HUES64 (cell line): Measurements from ENCODE around the gene CSNK1D.
"Not testable (repeated sequence)": the region's sequence is repeated elsewhere in the genome, so short reads cannot be mapped to it uniquely, and the experiment has no call there.

Experiments used
- H3K27ac ChIP-seq: 2 replicates; pipeline ENCODE4 v1.7.0; 2013; ENCODE audit warnings: low read depth, low read length, inconsistent platforms
- H3K27me3 ChIP-seq: 2 replicates; pipeline ENCODE4 v1.6.1; 2013; ENCODE audit warnings: mild to moderate bottlenecking, low read length; ENCODE audit not compliant: insufficient read depth
- H3K36me3 ChIP-seq: 2 replicates; pipeline ENCODE4 v1.6.1; 2013; ENCODE audit warnings: mild to moderate bottlenecking, low read length; ENCODE audit not compliant: insufficient read depth
- H3K4me1 ChIP-seq: 2 replicates; pipeline ENCODE4 v1.6.1; 2013; ENCODE audit warnings: mild to moderate bottlenecking, low read length, moderate library complexity; ENCODE audit not compliant: insufficient read depth
- H3K4me3 ChIP-seq: 2 replicates; pipeline ENCODE4 v1.5.1; 2013; ENCODE audit warnings: mild to moderate bottlenecking, low read length, moderate library complexity
- H3K9ac ChIP-seq: 2 replicates; pipeline ENCODE4 v1.6.1; 2013; ENCODE audit warnings: mild to moderate bottlenecking, low read depth, low read length
- H3K9me3 ChIP-seq: 2 replicates; pipeline ENCODE4 v1.6.1; 2013; ENCODE audit warnings: low read depth, low read length; ENCODE audit not compliant: insufficient read depth
- WGBS: fragments of 150-250, 120-280 bp; methylation state at CpG from one replicate; pipeline ENCODE4 v1.1.7; 2013; ENCODE audit warnings: missing lambda C conversion rate; 5-methylcytosine and 5-hydroxymethylcytosine counted together

Gene CSNK1D

GRCh38 chr17:82266142-82266541 lies 7.4 kb downstream of the CSNK1D start:
- WGBS = 94% methylated on average over 10 of the region's 10 CpGs
- H3K36me3 ChIP-seq = peaks cover 71% of the 10 kb centered on the region
- 0 out of 2 replicates have a peak, but pooled peaks cover 3% of the 10 kb centered on the region for H3K4me1 ChIP-seq
- H3K9ac ChIP-seq = no peak overlapping the region
- no peaks in the 10 kb centered on the region for H3K27me3 ChIP-seq
- no peak overlapping the region for H3K4me3 ChIP-seq
- no peaks in the 10 kb centered on the region for H3K9me3 ChIP-seq
- H3K27ac ChIP-seq = no peak overlapping the region

- WGBS = 95% methylated on average over 9 of the region's 9 CpGs
- Histone ChIP-seq H3K27me3 (no peaks in the 10 kb centered on the region), H3K4me3 (no peak overlapping the region), H3K9ac (no peak overlapping the region), H3K9me3 (no peaks in the 10 kb centered on the region), H3K27ac (no peak overlapping the region), H3K4me1 (0 out of 2 replicates have a peak, but pooled peaks cover 3% of the 10 kb centered on the region), H3K36me3 (peaks cover 83% of the 10 kb centered on the region)
Observed at GRCh38 chr17:82263641-82264040, 9.9 kb downstream of the CSNK1D start.

GRCh38 chr17:82262344-82262743 lies 11.2 kb downstream of the CSNK1D start:
- Histone ChIP-seq H3K9me3 (no peaks in the 10 kb centered on the region), H3K4me3 (no peak overlapping the region), H3K4me1 (no peaks in the 10 kb centered on the region), H3K27ac (no peak overlapping the region), H3K36me3 (peaks cover 93% of the 10 kb centered on the region), H3K27me3 (no peaks in the 10 kb centered on the region), H3K9ac (no peak overlapping the region)
- 94% methylated on average over 4 of the region's 4 CpGs for WGBS

- H3K36me3 ChIP-seq = peaks cover 97% of the 10 kb centered on the region
- H3K27ac ChIP-seq = not testable (repeated sequence)
- 95% methylated on average over 8 of the region's 8 CpGs for WGBS
Observed at GRCh38 chr17:82259972-82260961, 13.2 kb downstream of the CSNK1D start.

DNA sequence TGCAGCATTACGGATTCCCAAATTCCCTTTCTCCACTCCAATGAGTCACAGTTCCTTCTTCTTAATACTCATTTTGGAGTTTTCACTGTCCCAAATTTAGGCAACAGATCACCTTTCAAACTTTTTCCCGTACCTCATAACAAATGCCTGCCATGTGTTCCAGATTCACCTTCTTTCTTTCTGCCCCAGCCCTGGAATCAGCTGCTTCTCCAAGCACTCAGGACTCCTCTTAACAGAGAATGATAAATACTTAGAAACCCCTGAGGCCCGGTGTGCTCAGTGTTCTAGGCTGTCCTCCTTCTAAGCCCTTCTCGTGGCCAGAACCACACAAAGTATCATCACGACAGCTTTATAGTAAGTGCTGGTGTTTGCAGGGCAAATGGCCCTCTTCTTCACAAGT lies 14.9 kb downstream of the CSNK1D start:
- H3K27ac ChIP-seq = no peak overlapping the region

More at GRCh38 chr17:82259972-82260961, 13.2 kb downstream of the CSNK1D start:
- H3K9ac ChIP-seq, H3K9me3 ChIP-seq, H3K27me3 ChIP-seq, H3K4me1 ChIP-seq, H3K4me3 ChIP-seq: not testable (repeated sequence)

DNA sequence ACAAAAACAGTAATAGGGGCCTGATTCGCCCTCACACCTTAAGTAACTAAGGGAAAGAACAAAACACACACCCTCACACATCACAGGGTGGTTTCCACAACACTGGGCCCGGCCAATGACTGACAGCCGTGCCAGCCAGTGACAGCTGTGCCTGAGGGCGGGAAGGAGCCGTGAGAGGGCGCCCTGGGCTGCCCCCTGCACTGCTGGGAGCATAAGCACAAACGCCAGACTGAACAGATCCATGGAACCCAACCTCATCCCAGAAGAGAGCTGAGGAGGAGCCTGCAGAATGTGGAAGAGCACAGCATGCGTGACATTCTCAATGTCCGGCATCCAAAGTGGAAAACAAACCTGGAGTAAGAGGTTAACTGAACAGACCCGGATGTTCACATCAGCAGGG lies 16.0 kb downstream of the CSNK1D start:
- Histone ChIP-seq H3K9me3 (no peaks in the 10 kb centered on the region), H3K4me3 (no peak overlapping the region), H3K27ac (no peak overlapping the region), H3K4me1 (no peaks in the 10 kb centered on the region), H3K9ac (no peak overlapping the region), H3K36me3 (peaks cover 85% of the 10 kb centered on the region), H3K27me3 (no peaks in the 10 kb centered on the region)
- WGBS = 91% methylated on average over 10 of the region's 10 CpGs

More for the DNA sequence above, 14.9 kb downstream of the CSNK1D start:
- Histone ChIP-seq H3K9ac (no peak overlapping the region), H3K36me3 (peaks cover 85% of the 10 kb centered on the region), H3K4me1 (no peaks in the 10 kb centered on the region), H3K4me3 (no peak overlapping the region), H3K27me3 (no peaks in the 10 kb centered on the region), H3K9me3 (no peaks in the 10 kb centered on the region)
- 95% methylated on average over 5 of the region's 5 CpGs for WGBS

DNA sequence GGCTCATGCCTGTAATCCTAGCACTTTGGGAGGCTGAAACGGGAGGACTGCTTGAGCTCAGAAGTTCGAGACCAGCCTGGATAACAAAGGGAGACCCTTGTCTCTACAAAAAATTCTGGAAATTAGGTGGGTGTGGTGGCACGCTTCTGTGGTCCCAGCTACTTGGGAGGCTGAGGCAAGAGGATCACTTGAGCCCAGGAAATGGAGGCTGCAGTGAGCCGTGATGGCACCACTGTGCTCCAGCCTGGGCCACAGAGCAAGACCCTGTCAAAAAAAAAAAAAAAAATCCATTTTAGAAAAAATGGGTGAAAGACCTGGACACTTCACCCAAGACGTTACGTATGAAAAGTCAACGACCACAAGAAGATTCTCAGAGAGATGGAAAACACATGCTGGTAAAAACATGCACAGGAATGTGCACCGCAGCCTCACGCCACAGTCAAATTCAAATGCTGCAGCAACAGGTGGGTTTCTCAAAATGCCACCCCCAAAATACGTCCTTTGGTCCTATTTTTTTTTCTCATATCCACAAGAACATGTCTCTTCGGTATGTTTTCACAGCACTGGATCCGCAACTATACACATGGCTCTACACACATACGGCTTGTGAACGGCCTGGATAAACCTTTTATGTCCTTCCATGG lies 17.1 kb downstream of the CSNK1D start:
- Histone ChIP-seq H3K9ac (no peak overlapping the region), H3K9me3 (no peaks in the 10 kb centered on the region), H3K4me3 (no peak overlapping the region), H3K27ac (no peak overlapping the region), H3K4me1 (no peaks in the 10 kb centered on the region), H3K36me3 (peaks cover 85% of the 10 kb centered on the region), H3K27me3 (no peaks in the 10 kb centered on the region)
- WGBS = 96% methylated on average over 14 of the region's 14 CpGs

DNA sequence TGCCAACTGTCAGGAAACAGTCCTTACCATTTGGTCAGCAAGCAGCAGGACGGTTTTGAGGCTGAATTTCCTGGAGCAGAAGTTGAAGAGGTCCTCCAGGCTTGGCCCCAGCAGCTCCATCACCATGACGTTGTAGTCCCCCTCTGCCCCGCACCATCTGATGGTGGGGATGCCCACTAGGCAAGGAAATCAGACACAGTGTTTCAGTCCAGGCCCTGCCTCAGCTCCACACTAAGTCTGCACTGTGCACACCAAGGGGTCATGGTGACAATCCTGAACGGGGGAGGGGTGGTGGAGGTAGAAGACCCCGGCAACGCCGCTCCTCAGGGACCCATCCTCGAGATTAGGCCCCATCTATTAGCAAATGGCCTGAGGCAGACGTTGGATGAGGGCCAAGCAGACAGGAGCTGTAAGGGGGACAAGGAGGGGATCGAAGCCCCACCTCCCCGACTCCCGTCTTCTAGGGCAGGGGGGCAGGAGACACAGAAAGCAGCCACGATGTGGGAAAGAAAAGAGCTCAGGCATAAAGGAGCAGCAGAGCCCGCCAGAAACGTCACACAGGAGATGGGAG lies 18.0 kb downstream of the CSNK1D start:
- Histone ChIP-seq H3K27ac (no peak overlapping the region), H3K27me3 (no peaks in the 10 kb centered on the region), H3K4me3 (no peak overlapping the region), H3K4me1 (no peaks in the 10 kb centered on the region), H3K9me3 (no peaks in the 10 kb centered on the region), H3K36me3 (peaks cover 85% of the 10 kb centered on the region), H3K9ac (no peak overlapping the region)
- 95% methylated on average over 15 of the region's 15 CpGs for WGBS

DNA sequence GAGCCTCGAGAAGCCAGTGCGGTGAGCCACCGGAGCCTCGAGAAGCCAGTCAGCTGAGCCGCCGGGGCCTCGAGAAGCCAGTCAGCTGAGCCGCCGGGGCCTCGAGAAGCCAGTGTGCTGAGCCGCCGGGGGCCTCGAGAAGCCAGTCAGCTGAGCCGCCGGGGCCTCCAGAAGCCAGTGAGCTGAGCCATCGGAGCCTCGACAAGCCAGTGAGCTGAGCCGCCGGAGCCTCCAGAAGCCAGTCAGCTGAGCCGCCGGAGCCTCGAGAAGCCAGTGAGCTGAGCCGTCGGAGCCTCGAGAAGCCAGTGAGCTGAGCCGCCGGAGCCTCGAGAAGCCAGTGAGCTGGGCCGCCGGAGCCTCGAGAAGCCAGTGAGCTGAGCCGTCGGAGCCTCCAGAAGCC lies 18.8 kb downstream of the CSNK1D start:
- not testable (repeated sequence) for H3K27ac ChIP-seq, H3K4me3 ChIP-seq, H3K27me3 ChIP-seq, H3K4me1 ChIP-seq, H3K9ac ChIP-seq, H3K9me3 ChIP-seq
- peaks cover 85% of the 10 kb centered on the region for H3K36me3 ChIP-seq
- 96% methylated on average over 33 of the region's 33 CpGs for WGBS

DNA sequence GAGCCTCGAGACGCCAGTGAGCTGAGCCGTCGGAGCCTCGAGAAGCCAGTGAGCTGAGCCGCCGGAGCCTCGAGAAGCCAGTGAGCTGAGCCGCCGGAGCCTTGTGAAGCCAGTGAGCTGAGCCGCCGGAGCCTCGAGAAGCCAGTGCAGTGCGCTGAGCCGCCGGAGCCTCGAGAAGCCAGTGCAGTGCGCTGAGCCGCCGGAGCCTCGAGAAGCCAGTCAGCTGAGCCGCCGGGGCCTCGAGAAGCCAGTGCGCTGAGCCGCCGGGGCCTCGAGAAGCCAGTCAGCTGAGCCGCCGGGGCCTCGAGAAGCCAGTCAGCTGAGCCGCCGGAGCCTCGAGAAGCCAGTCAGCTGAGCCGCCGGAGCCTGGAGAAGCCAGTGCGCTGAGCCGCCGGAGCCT lies 19.4 kb downstream of the CSNK1D start:
- not testable (repeated sequence) for H3K9me3 ChIP-seq, H3K27ac ChIP-seq, H3K27me3 ChIP-seq, H3K4me3 ChIP-seq, H3K4me1 ChIP-seq, H3K9ac ChIP-seq
- peaks cover 85% of the 10 kb centered on the region for H3K36me3 ChIP-seq
- WGBS = 96% methylated on average over 39 of the region's 39 CpGs

DNA sequence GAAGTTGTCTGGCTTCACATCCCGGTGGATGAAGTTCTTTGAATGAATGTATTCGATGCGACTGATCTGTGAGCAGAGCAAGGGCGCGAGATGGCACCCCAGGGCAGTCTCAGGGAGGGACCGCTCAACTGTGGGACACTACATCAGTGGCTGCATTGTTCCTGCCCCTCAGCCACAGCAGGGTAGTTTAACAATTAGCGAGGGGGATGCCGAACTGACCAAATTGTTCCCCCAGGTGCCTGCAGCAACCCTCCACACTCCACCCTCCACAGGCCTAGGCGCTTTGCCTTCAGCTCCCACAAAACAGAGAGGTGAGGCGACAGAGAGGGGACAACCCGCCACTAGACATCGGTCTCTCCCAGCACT lies 20.3 kb downstream of the CSNK1D start:
- H3K27me3 ChIP-seq = no peaks in the 10 kb centered on the region
- H3K9ac ChIP-seq = no peak overlapping the region
- no peaks in the 10 kb centered on the region for H3K4me1 ChIP-seq
- WGBS = 98% methylated on average over 12 of the region's 12 CpGs
- peaks cover 85% of the 10 kb centered on the region for H3K36me3 ChIP-seq
- no peaks in the 10 kb centered on the region for H3K9me3 ChIP-seq
- H3K27ac ChIP-seq = no peak overlapping the region
- no peak overlapping the region for H3K4me3 ChIP-seq
